Ascending aorta (tissue), 2 donors: ENCODE results near the gene FAF1. TPM values are rescaled to one million over a fixed set of nuclear protein-coding genes. Genes with fewer than 3 reads are reported as not detected.
"Not testable (repeated sequence)": the region's sequence is repeated elsewhere in the genome, so short reads cannot be mapped to it uniquely, and the experiment has no call there.

Experiments used
- DNase-seq, 2 donors: peaks; one replicate each; pipeline ENCODE4 v3.0.0-alpha.2; 2019; ENCODE audit warnings: low spot score in 2 of 2
- H3K27ac ChIP-seq, 2 donors: fragments of 200-600 bp; sonication (generic); one replicate each; pipeline ENCODE4 v1.5.1; 2016 to 2017; ENCODE audit warnings: mild to moderate bottlenecking in 1 of 2
- H3K27me3 ChIP-seq: fragments of 200-600 bp; sonication (generic); one replicate; pipeline ENCODE4 v1.5.1; 2017
- H3K36me3 ChIP-seq, 2 donors: fragments of 200-600 bp; sonication (generic); one replicate each; pipeline ENCODE4 v1.5.1; 2016
- H3K4me1 ChIP-seq, 2 donors: fragments of 200-600 bp; sonication (generic); one replicate each; pipeline ENCODE4 v1.5.1; 2016 to 2017; ENCODE audit warnings: mild to moderate bottlenecking in 1 of 2
- H3K4me3 ChIP-seq, 2 donors: fragments of 200-600 bp; sonication (generic); one replicate each; pipeline ENCODE4 v1.5.1; 2016 to 2017; ENCODE audit warnings: mild to moderate bottlenecking in 1 of 2
- H3K9me3 ChIP-seq, 2 donors: fragments of 200-600 bp; sonication (generic); one replicate each; pipeline ENCODE4 v1.5.1; 2016
- CTCF ChIP-seq, 3 experiments: fragments of 200-600 bp in 2 of 3; fragments of 450-650 bp in 1 of 3; sonication (generic) in 2 of 3; IDR thresholded peaks; one replicate each; pipeline ENCODE4 v1.5.1; 2016 to 2019; ENCODE audit warnings: antibody characterized with exemption in 3 of 3, mild to moderate bottlenecking in 1 of 3, moderate library complexity in 1 of 3
- intact Hi-C: fragments of 100-400 bp; cut with DNase I; formaldehyde crosslinking; loops from one replicate; pipeline ENCODE4 v1.15.1; 2023
- total RNA-seq: library from RNA; depleted of rRNA; stranded (reverse); fragments of >200 nt; gene quantifications from one replicate; pipeline ENCODE4 v1.1.0, GENCODE V29; 2016

Gene FAF1
- total RNA-seq, 1 donor from 2014 or later = 16.4 TPM

DNA sequence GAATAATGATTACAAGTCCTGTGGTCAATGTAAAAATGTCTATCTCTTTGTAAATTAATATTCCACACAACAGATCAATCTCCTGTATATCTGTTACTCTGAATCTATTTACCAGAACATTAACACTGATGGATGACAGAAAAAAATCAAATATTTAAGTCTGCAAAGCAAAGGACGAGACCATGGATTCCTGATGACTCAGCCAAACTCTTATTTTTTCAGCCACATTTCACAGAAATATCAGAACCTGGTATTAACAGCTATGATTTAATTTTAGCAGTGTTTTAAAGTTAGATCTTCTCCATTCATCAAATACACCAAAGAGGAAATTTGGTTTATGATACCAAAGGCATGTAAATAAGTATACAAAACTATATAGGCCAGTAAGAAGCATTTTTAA is 46.1 kb downstream of the FAF1 start:
- no peak for DNase-seq
- H3K9me3 ChIP-seq = no peaks in the 10 kb centered on the region
- H3K36me3 ChIP-seq = no peaks in the 10 kb centered on the region
- no peak overlapping the region for H3K4me3 ChIP-seq
- H3K27ac ChIP-seq = no peak overlapping the region
- TF ChIP-seq CTCF (IDR thresholded peaks at IDR 0.05) = no peak
- H3K27me3 ChIP-seq = no peaks in the 10 kb centered on the region
- intact Hi-C loops = no loop called here
- H3K4me1 ChIP-seq = no peaks in the 10 kb centered on the region

- H3K27me3 ChIP-seq, intact Hi-C loops, H3K36me3 ChIP-seq, H3K4me1 ChIP-seq, DNase-seq, H3K27ac ChIP-seq, H3K4me3 ChIP-seq: not testable (repeated sequence)
- H3K9me3 ChIP-seq = peaks cover 0 to 10% of the 10 kb centered on the region in 2 donors
These were observed 49.7 kb downstream of the FAF1 start for GRCh38 chr1:50910356-50910755.

DNA sequence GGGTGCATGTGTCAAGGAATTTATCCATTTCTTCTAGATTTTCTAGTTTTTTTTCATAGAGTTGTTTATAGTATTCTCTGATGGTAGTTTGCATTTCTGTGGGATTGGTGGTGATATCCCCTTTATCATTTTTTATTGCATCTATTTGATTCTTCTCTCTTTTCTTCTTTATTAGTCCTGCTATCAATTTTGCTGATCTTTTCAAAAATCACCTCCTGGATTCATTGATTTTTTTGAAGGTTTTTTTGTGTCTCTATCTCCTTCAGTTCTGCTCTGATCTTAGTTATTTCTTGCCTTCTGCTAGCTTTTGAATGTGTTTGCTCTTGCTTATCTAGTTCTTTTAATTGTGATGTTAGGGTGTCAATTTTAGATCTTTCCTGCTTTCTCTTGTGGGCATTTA is 52.5 kb downstream of the FAF1 start:
- H3K4me3 ChIP-seq = not testable (repeated sequence)

GRCh38 chr1:50906050-50906449 is 54.0 kb downstream of the FAF1 start:
- DNase-seq, H3K36me3 ChIP-seq, H3K27me3 ChIP-seq, H3K4me1 ChIP-seq, H3K27ac ChIP-seq, H3K4me3 ChIP-seq, intact Hi-C loops: not testable (repeated sequence)
- H3K9me3 ChIP-seq = peaks cover 0 to 10% of the 10 kb centered on the region in 2 donors

More for the DNA sequence above, 52.5 kb downstream of the FAF1 start:
- peaks cover 0 to 10% of the 10 kb centered on the region in 2 donors for H3K9me3 ChIP-seq
- H3K27ac ChIP-seq, H3K27me3 ChIP-seq, intact Hi-C loops, H3K36me3 ChIP-seq, H3K4me1 ChIP-seq, DNase-seq: not testable (repeated sequence)

DNA sequence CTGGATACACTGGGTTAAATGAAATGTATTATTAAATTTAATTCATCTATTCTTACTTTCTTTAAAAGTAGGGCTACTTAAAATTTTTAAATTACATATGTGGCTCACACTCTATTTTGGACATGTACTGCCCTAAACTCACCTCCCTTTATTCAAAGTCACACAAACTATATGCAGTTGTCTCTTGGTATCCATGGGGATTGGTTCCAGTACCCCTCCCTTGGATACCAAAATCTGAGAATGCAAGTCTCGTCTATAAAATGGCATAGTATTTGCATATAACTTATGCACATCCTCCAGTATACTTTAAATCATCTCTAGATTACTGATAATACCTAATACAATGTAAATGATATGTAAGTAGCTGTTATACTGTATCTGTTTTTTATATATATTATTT is 57.6 kb downstream of the FAF1 start:
- no peak for TF ChIP-seq CTCF (IDR thresholded peaks at IDR 0.05)
- Histone ChIP-seq H3K9me3 (peaks cover 0 to 10% of the 10 kb centered on the region in 2 donors), H3K4me1 (no peaks in the 10 kb centered on the region), H3K4me3 (no peak overlapping the region), H3K27ac (no peak overlapping the region), H3K27me3 (no peaks in the 10 kb centered on the region), H3K36me3 (no peaks in the 10 kb centered on the region)
- intact Hi-C loops = no loop called here
- no peak for DNase-seq

DNA sequence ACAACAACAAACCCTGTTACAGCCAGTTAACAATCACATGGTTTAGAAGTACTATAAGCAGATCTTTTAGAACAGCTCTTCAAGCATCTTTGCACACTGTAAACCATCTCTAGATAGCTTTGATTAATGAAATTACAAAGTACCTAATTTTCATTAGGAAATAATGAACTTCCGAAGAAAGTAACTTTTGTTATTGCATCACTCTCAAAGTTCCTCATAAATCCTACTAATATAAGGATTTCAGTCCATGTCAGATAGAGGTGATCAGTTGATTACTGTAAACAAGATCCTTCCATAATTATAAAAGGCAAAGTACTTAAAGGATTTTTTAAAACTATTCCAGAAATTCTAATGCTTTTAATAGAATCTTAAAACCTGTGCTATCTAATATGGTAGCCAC is 58.2 kb downstream of the FAF1 start:
- H3K4me3 ChIP-seq = no peak overlapping the region
- no peak overlapping the region for H3K27ac ChIP-seq
- H3K9me3 ChIP-seq = peaks cover 0 to 13% of the 10 kb centered on the region in 2 donors
- no peaks in the 10 kb centered on the region for H3K36me3 ChIP-seq
- no peak for TF ChIP-seq CTCF (IDR thresholded peaks at IDR 0.05)
- intact Hi-C loops = no loop called here
- H3K27me3 ChIP-seq = no peaks in the 10 kb centered on the region
- DNase-seq = no peak
- no peaks in the 10 kb centered on the region for H3K4me1 ChIP-seq

- H3K36me3 ChIP-seq = no peaks in the 10 kb centered on the region
- TF ChIP-seq CTCF (IDR thresholded peaks at IDR 0.05) = no peak
- no peaks in the 10 kb centered on the region for H3K27me3 ChIP-seq
- H3K27ac ChIP-seq = no peak overlapping the region
- intact Hi-C loops = no loop called here
- no peak for DNase-seq
- peaks cover 0 to 15% of the 10 kb centered on the region in 2 donors for H3K9me3 ChIP-seq
- no peaks in the 10 kb centered on the region for H3K4me1 ChIP-seq
- H3K4me3 ChIP-seq = no peak overlapping the region
These were observed 61.3 kb downstream of the FAF1 start for GRCh38 chr1:50898773-50899172.
